Astrocyte of the cerebellum (primary cell): ENCODE data around the gene DAAM1.

Experiments used
- DNase-seq: peaks from one replicate; pipeline ENCODE4 v3.0.0-alpha.2; 2011; ENCODE audit warnings: low read depth
- H3K4me3 ChIP-seq: 2 replicates; pipeline ENCODE4 v1.5.1; 2011; ENCODE audit warnings: mild to moderate bottlenecking, low read depth, low read length, moderate library complexity
- in situ Hi-C: cut with HindIII; loops from 2 replicates; pipeline ENCODE4 v1.10.0; 2017; ENCODE audit warnings: low sequenced_read_pairs
- TF ChIP-seq, protein P1 (sequence below): IDR thresholded peaks from 2 replicates; pipeline ENCODE4 v1.5.1; 2012; ENCODE audit warnings: low read length, low read depth, moderate library complexity, mild to moderate bottlenecking; ENCODE audit errors: missing control alignments

Gene DAAM1

DNA sequence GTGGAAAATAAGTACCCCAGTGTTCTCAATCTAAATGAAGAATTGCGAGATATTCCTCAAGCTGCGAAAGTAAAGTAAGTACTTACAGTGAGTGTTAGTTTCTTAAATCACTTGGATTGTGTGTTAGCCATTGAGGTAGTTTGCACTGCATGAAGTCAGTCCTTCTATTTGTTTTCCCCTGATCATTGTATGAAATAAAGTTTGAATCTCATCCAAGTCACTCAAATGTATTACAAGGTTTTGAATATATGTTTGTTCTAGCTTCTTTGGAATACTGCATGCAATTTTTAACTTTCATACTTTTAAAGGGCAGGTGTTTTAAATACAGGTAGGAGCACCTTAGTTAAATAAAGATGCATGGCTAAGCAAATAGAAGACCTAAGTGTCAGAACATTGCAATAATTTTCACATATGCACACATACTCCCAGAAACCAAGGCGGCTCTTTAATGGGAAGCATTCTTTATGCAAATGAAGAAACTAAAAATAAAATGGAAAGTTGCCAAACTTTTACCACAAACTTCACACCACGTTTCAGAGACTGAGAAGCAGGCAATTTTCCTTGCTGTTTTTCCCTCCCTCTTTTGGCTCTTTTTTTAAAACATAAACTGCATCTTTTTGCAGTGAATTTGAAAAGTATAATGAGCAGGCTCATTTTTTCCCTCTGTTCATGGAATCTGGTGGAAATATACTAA lies 171.1 kb downstream of the DAAM1 start:
- in situ Hi-C loops: no loop called here
- no peak for DNase-seq
- TF ChIP-seq, protein P1, sequence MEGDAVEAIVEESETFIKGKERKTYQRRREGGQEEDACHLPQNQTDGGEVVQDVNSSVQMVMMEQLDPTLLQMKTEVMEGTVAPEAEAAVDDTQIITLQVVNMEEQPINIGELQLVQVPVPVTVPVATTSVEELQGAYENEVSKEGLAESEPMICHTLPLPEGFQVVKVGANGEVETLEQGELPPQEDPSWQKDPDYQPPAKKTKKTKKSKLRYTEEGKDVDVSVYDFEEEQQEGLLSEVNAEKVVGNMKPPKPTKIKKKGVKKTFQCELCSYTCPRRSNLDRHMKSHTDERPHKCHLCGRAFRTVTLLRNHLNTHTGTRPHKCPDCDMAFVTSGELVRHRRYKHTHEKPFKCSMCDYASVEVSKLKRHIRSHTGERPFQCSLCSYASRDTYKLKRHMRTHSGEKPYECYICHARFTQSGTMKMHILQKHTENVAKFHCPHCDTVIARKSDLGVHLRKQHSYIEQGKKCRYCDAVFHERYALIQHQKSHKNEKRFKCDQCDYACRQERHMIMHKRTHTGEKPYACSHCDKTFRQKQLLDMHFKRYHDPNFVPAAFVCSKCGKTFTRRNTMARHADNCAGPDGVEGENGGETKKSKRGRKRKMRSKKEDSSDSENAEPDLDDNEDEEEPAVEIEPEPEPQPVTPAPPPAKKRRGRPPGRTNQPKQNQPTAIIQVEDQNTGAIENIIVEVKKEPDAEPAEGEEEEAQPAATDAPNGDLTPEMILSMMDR: no peak
- no peak overlapping the region for H3K4me3 ChIP-seq

DNA sequence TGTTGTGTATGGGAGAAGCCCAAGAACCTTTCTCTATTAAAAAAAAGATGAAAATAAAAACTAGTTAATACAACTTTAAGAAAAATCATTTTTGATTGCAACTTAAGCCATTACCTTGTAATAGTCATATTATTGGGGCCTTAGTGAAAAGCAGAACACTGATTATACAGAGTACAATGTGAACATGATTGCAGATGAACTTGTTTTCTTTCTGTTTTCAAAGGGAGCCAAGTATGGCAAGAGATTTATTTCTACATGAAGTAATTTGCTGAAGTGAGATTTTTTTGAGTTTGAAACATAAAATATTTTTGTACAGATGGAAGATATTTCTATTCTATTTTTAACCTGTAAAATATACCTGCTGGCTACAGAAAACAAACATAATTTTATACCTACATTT lies 171.8 kb downstream of the DAAM1 start:
- TF ChIP-seq, protein P1: no peak
- in situ Hi-C loops: no loop called here
- no peak overlapping the region for H3K4me3 ChIP-seq
- DNase-seq: no peak

DNA sequence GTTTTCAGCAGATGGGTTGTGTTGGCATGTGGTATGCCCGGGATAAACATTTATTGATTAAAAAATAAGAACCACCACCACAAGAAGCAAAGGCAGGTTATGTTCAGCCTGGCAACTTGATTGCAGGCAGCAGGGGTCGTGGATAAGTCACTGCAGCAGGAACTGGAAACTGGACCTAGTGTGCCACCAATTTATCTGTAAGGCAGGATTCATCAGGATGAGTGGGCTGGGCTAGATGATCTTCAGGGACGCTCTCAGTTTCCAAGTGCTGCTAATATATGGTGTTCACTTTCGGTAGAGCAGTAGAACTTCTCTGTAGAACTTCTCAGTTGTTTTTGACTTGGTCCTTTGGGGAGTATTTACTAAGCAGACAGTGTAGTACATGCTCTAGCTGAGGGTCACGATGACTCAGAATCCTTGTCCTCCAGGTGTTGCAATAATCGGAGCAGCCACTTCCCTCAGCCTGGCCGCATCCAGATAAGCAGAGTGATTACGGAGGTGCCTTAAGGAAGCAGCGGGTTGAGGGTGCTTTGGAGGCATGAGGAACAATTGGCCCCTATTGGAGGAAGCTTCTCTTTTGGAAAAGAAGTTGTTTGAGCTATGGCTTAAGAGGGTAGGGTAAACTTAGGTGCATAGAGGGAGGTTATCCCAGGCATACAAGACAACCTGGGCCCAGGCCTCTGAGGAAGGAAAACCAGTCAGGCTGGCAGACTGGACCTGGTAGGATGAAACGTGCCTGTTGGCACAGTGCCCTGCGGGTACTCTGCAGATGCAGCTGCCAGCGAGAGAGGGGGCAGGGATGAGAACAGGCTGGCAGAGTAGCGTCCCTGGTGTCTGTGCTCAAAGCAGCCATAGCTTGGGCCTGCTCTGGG lies 172.7 kb downstream of the DAAM1 start:
- TF ChIP-seq, protein P1: no peak
- H3K4me3 ChIP-seq: no peak overlapping the region
- in situ Hi-C loops: no loop called here
- no peak for DNase-seq

DNA sequence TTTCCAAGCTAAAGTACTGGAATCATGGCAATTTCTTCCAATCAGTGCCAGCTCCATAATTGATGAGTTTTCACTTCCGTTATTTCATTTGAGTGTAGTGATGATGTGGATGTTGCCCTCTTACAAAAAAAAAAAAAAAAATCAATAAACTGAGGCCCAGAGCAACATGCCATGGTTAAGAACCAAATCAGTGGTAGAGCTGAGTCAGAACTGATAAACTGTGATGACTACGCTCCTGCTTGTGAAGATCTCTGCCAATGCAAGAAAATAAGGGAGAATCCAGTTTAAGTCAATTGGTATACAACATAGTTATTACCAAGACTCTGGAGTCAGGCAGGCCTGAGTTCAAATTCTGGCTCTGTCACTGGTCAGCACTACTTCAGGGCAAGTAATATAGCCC lies 174.0 kb downstream of the DAAM1 start:
- in situ Hi-C loops: no loop called here
- H3K4me3 ChIP-seq: no peak overlapping the region
- TF ChIP-seq, protein P1: no peak
- DNase-seq: no peak

DNA sequence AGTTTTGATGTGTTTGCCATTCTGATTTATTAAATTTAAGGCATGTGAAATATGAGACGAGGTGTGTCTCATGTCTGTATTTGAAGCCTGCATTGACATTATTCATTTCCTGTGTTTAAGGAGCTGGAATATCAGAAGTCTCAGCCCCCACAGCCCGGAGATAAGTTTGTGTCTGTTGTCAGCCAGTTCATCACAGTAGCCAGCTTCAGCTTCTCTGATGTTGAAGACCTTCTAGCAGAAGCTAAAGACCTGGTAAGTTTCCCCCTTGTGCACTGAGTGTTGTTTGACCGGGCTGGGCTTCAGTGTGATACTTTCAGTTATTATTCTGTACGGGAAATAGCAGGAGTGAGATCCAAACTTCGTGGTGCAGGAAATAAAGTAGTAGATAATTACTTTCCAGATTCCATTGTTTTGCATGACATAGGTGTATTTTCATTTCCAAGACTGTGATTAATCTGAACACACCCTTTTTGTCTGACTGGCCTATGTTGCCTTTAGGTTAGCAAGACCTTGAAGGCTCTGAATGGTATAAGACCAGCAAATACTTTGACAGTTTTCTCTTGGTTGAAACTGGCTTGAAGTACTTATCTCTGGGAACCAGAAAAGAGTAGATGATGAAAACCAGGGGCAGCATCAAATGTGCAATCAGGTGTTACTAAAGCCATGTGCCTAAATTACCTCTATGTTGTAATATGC lies 175.2 kb downstream of the DAAM1 start:
- TF ChIP-seq, protein P1: no peak
- in situ Hi-C loops: no loop called here
- no peak for DNase-seq
- H3K4me3 ChIP-seq: no peak overlapping the region

DNA sequence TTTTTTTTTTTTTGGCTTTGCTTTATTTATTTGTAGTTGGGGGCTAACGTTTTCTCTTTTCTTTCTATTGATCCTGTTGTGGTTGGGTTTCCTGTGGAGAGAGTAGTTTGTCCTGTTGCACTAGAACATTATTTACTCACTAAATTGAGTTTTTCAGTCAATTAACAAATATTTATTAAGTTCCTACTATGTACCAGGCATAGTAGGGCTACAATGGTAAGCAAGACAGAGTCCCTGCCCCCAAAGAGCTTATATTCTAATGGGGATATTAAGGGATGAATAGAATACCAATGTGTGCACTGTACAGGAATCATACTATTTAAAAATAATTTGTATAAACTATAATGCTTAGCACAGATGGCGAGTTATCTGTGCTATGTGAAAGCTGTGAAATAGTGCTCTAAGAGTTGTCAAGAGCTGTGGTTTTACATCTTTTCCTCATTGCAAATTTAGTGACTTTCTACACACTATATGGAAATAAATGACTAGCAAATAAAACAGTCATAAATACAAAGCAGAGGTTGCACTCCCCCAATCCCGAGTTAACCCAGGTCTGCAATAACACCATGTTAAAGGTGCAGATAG lies 181.8 kb downstream of the DAAM1 start:
- no peak for DNase-seq
- TF ChIP-seq, protein P1: no peak
- no peak overlapping the region for H3K4me3 ChIP-seq
- in situ Hi-C loops: no loop called here
